GM12878 (cell line): ENCODE results near the gene OPN1SW. TPM values are rescaled to one million over a fixed set of nuclear protein-coding genes. Genes with fewer than 3 reads are reported as not detected.

ENCODE experiments used
- CUX1 ChIP-seq: IDR thresholded peaks from 2 replicates; pipeline ENCODE4 v1.6.1; 2012; ENCODE audit warnings: improper control_type of control experiment, low read depth, low read length; ENCODE audit not compliant: insufficient replicate concordance
- KAT2A ChIP-seq: conservative IDR thresholded peaks from 2 replicates; pipeline ENCODE4 v1.6.1; 2011; ENCODE audit warnings: low read depth, low read length; ENCODE audit not compliant: control insufficient read depth
- MEF2A ChIP-seq: IDR thresholded peaks from 2 replicates; pipeline ENCODE4 v1.6.1; 2011; ENCODE audit warnings: low read depth, mild to moderate bottlenecking, low read length, moderate library complexity; ENCODE audit not compliant: insufficient read depth
- NRF1 ChIP-seq: conservative IDR thresholded peaks from 2 replicates; pipeline ENCODE4 v1.6.1; 2011; ENCODE audit warnings: mild to moderate bottlenecking, low read depth, low read length, improper control_type of control experiment
- RUNX3 ChIP-seq: IDR thresholded peaks from 2 replicates; pipeline ENCODE4 v1.6.1; 2012; ENCODE audit warnings: low read length, inconsistent platforms
- SMAD5 ChIP-seq: IDR thresholded peaks from 2 replicates; pipeline ENCODE4 v1.6.1; 2016; ENCODE audit warnings: antibody characterized with exemption, low read depth
- TCF12 ChIP-seq: IDR thresholded peaks from 2 replicates; pipeline ENCODE4 v1.6.1; 2011; ENCODE audit warnings: low read depth, mild to moderate bottlenecking, low read length
- YY1 ChIP-seq: IDR thresholded peaks from 2 replicates; pipeline ENCODE4 v1.6.1; 2011; ENCODE audit warnings: low read depth, mild to moderate bottlenecking, low read length
- ZNF274 ChIP-seq: IDR thresholded peaks from one replicate; pipeline ENCODE4 v1.8.0; 2011; ENCODE audit not compliant: insufficient read length, insufficient read depth
- polyA plus RNA-seq, 11 experiments: library from polyadenylated mRNA; depleted of rRNA in 4 of 11; unstranded in 6 of 11; stranded (reverse) in 5 of 11; fragments of >200 nt; fragmentation: Nextera tagmentation in 4 of 11; fragmentation: Illumina TruSeq in 1 of 11; extraction: Ambion mirVana in 4 of 11; extraction: Trizol in 1 of 11; gene quantifications; 1 replicate in 1 of 11; 2 replicates in 10 of 11; pipeline versions ENCODE4 v1.2.1 to v1.2.3, GENCODE V29; 2011 to 2016; ENCODE audit warnings: inconsistent platforms in 2 of 11, missing spikeins in 2 of 11, low read depth in 1 of 11
- total RNA-seq, 4 experiments: library from RNA; depleted of rRNA in 3 of 4; stranded (reverse); fragments of >200 nt in 3 of 4; fragmentation: Illumina TruSeq in 1 of 4; extraction: Trizol in 1 of 4; gene quantifications; 2 replicates each; pipeline versions ENCODE4 v1.2.1 to v1.2.3, GENCODE V29; 2013 to 2021

The OPN1SW gene
- total and polyA plus RNA-seq, 10 of the 15 experiments (the other 5 are each of a cell fraction or from before 2014, with no cell fraction given) = 0.11 to 0.35 (median 0.19) TPM; not detected in 6

DNA sequence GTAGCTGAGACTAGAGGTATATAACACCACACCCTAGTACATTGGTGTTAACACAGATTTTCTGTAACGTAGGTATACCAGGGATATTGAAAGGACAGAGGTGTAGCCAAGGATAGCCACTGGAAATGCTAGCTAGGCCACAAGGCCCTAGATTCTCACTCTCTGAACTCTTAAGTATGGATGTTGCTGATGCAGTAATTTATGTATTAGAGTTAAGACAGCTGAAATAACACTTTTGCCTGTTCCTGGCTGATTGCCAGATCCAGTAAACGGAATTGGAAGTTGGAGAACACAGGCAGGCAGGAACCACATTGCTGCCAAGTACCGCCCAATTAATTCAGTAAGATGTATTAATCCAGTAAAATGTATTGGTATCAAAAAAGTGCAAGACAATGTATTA lies 34.6 kb downstream of the OPN1SW start (continued):
- no peak for TF ChIP-seq KAT2A
- TF ChIP-seq ZNF274 = no peak
- no peak for TF ChIP-seq CUX1
- TF ChIP-seq MEF2A = no peak
- no peak for TF ChIP-seq YY1
- TF ChIP-seq RUNX3 = no peak
- no peak for TF ChIP-seq SMAD5
- TF ChIP-seq TCF12 = no peak
- no peak for TF ChIP-seq NRF1
